GM06990 (cell line): ENCODE results near the gene MOGAT3.

ENCODE experiments used
- DNase-seq: peaks from one replicate; pipeline ENCODE4 v3.0.0-alpha.2; 2011; ENCODE audit not compliant: insufficient read length; ENCODE audit errors: extremely low read depth
- H3K27me3 ChIP-seq: replicated peaks from 2 replicates; pipeline ENCODE4 v1.6.0; 2011; ENCODE audit warnings: low read length; ENCODE audit not compliant: control insufficient read depth, insufficient read depth
- H3K36me3 ChIP-seq: 2 replicates; pipeline ENCODE4 v1.5.1; 2011; ENCODE audit warnings: low read length; ENCODE audit not compliant: control insufficient read depth, insufficient read depth
- H3K4me3 ChIP-seq: replicated peaks from 2 replicates; pipeline ENCODE4 v1.5.1; 2011; ENCODE audit warnings: low read depth, mild to moderate bottlenecking, control low read depth, low read length
- CTCF ChIP-seq: IDR thresholded peaks from 2 replicates; pipeline ENCODE4 v1.5.1; 2011; ENCODE audit warnings: low read length, control low read depth, mild to moderate bottlenecking, inconsistent platforms; ENCODE audit not compliant: insufficient read depth, poor library complexity, severe bottlenecking

Gene MOGAT3

GRCh38 chr7:101185258-101185839, 15.5 kb downstream of the MOGAT3 start:
- DNase-seq = no peak

GRCh38 chr7:101180130-101180755, 20.6 kb downstream of the MOGAT3 start, which contains the start of gene NAT16:
Gene NAT16 (minus strand): TSS chr7:101180293. CDS start chr7:101174807, 5,486 bp downstream.
- TF ChIP-seq CTCF = no peak
- no peak for DNase-seq
- peaks cover 1% of the 10 kb centered on the region; the same call in 1 of the 2 replicates for H3K27me3 ChIP-seq
- H3K4me3 ChIP-seq = no peak within 1 kb of the TSS
- no peaks in the 10 kb centered on the region for H3K36me3 ChIP-seq

More at GRCh38 chr7:101185258-101185839, 15.5 kb downstream of the MOGAT3 start:
- TF ChIP-seq CTCF = no peak
- Histone ChIP-seq H3K27me3 (no peaks in the 10 kb centered on the region; the same call in 1 of the 2 replicates), H3K36me3 (no peaks in the 10 kb centered on the region), H3K4me3 (no peak overlapping the region)

- H3K36me3 ChIP-seq = no peaks in the 10 kb centered on the region
- no peak for DNase-seq
- peaks cover 1% of the 10 kb centered on the region; the same call in 1 of the 2 replicates for H3K27me3 ChIP-seq
- H3K4me3 ChIP-seq = no peak overlapping the region
- TF ChIP-seq CTCF = no peak
Measured at GRCh38 chr7:101179713-101180112, 21.1 kb downstream of the MOGAT3 start.

GRCh38 chr7:101179117-101179516, 21.7 kb downstream of the MOGAT3 start:
- no peak for DNase-seq
- TF ChIP-seq CTCF = no peak
- no peaks in the 10 kb centered on the region for H3K36me3 ChIP-seq
- no peak overlapping the region for H3K4me3 ChIP-seq
- H3K27me3 ChIP-seq = peaks cover 1% of the 10 kb centered on the region; the same call in 1 of the 2 replicates

GRCh38 chr7:101177644-101178043, 23.2 kb downstream of the MOGAT3 start:
- Histone ChIP-seq H3K4me3 (no peak overlapping the region), H3K36me3 (no peaks in the 10 kb centered on the region), H3K27me3 (peaks cover 1% of the 10 kb centered on the region; the same call in 1 of the 2 replicates)
- no peak for DNase-seq
- no peak for TF ChIP-seq CTCF
